GM18507 (cell line): ENCODE data around the gene TPK1.

Experiments used
- DNase-seq: peaks from one replicate; pipeline ENCODE4 v3.0.0; 2011; ENCODE audit warnings: low read depth; ENCODE audit not compliant: insufficient read length; ENCODE audit errors: extremely low spot score
- FAIRE-seq: peaks from 2 replicates; lab custom pipeline; 2011; peaks lifted over from hg19 to GRCh38; lab: Jason Lieb, UNC

TPK1 gene

GRCh38 chr7:144403102-144403501, 432.8 kb downstream of the TPK1 start:
- FAIRE-seq (no peak), DNase-seq (no peak)
